Pancreas (tissue), 10 donors: ENCODE data around the gene IMPDH1. TPM values are rescaled to one million over a fixed set of nuclear protein-coding genes. Genes with fewer than 3 reads are reported as not detected.

ENCODE experiments used
- ATAC-seq, 4 donors: fragments of 200-7000 bp; cut with Tn5 transposase; one replicate each; pipeline versions ENCODE4 v1.8.0 to v1.9.1; 2020; ENCODE audit warnings: mild to moderate bottlenecking in 4 of 4, moderate library complexity in 4 of 4
- DNase-seq, 6 donors: peaks; one replicate each; pipeline ENCODE4 v3.0.0-alpha.2; 2020
- FAIRE-seq: peaks from 2 replicates; lab custom pipeline; 2012; peaks lifted over from hg19 to GRCh38; lab: Jason Lieb, UNC
- H3K27ac ChIP-seq, 4 donors: fragments of 200-600 bp; sonication (generic); 1 replicate in 3 of 4; 2 replicates in 1 of 4; pipeline versions ENCODE4 v1.5.0 to v1.8.0; 2020
- H3K27me3 ChIP-seq, 4 donors: fragments of 200-600 bp; one replicate each; pipeline ENCODE4 v1.8.0; 2021
- H3K36me3 ChIP-seq, 3 donors: fragments of 200-600 bp; sonication (generic) in 1 of 3; one replicate each; pipeline versions ENCODE4 v1.5.0 to v1.8.0; 2020 to 2021
- H3K4me1 ChIP-seq, 3 donors: fragments of 200-600 bp; one replicate each; pipeline ENCODE4 v1.8.0; 2021
- H3K4me3 ChIP-seq, 4 donors: fragments of 200-600 bp; sonication (generic) in 2 of 4; one replicate each; pipeline versions ENCODE4 v1.5.0 to v1.8.0; 2020 to 2021
- H3K9me3 ChIP-seq, 4 donors: fragments of 200-600 bp; one replicate each; pipeline ENCODE4 v1.8.0; 2021
- CTCF ChIP-seq, 4 donors: fragments of 200-600 bp; sonication (generic) in 3 of 4; IDR thresholded peaks; one replicate each; pipeline versions ENCODE4 v1.5.0 to v1.8.0; 2021; ENCODE audit warnings: antibody characterized with exemption in 4 of 4
- WGBS, 2 donors: extraction: QIAGEN DNeasy Blood & Tissue Kit; methylation state at CpG; one replicate each; pipeline ENCODE4 v1.1.7; 2013; 5-methylcytosine and 5-hydroxymethylcytosine counted together
- intact Hi-C, 3 donors: fragments of 100-400 bp; cut with DNase I; formaldehyde crosslinking; loops; one replicate each; pipeline versions ENCODE4 v1.11.1 to v1.14.2; 2022
- polyA plus RNA-seq, 2 donors: library from polyadenylated mRNA; stranded (reverse); fragments of 200-250 nt; gene quantifications; one replicate each; pipeline ENCODE4 v1.2.3, GENCODE V29; 2013
- total RNA-seq, 6 donors: library from RNA; stranded (reverse); fragmentation: NEBNext Ultra II Directional in 4 of 6; extraction: Animal tissue kit (Norgen Biotek cat#: 25700) in 4 of 6; gene quantifications; one replicate each; pipeline versions ENCODE4 v1.2.1 to v1.2.4, GENCODE V29; 2021 to 2023
- donor health status: healthy with polysubstance abuse.
- donor health status: DM: no; HTN: no; CAD: no; lungs with moderate emphysema.
- donor health status: DM: no; HTN: no; CAD: no.
- donor health status: control.
- donor health status: control.
- donor health status: Bipolar disorder and iron deficiency.
- donor health status: DM: yes; HTN: yes; CAD: no.
- donor health status: DM: no; HTN: no; CAD: no.
- donor health status: DM: no; HTN: no; CAD: no.
- donor health status: DM: yes; HTN: yes; CAD: no.

The IMPDH1 gene
- total and polyA plus RNA-seq, 8 donors, result 16.8 to 26.0 (median 19.8) TPM

- no peak for TF ChIP-seq CTCF (IDR thresholded peaks at IDR 0.05)
- Histone ChIP-seq H3K4me1 (no peaks in the 10 kb centered on the region), H3K9me3 (no peaks in the 10 kb centered on the region), H3K27me3 (no peaks in the 10 kb centered on the region), H3K36me3 (no peaks in the 10 kb centered on the region), H3K4me3 (no peak overlapping the region), H3K27ac (no peak overlapping the region)
- no peak for FAIRE-seq
- ATAC-seq, result no peak
- no peak for DNase-seq
- intact Hi-C loops, result no loop called here
- WGBS, 2 donors, result 71 to 72% methylated on average over 3 of the region's 3 CpGs
These were observed 18.8 kb downstream of the IMPDH1 start for GRCh38 chr7:128390871-128391565.

GRCh38 chr7:128389618-128390329 lies 20.0 kb downstream of the IMPDH1 start:
- no peak for TF ChIP-seq CTCF (IDR thresholded peaks at IDR 0.05)
- Histone ChIP-seq H3K9me3 (no peaks in the 10 kb centered on the region), H3K27ac (no peak overlapping the region), H3K4me3 (no peak overlapping the region), H3K27me3 (no peaks in the 10 kb centered on the region), H3K36me3 (no peaks in the 10 kb centered on the region), H3K4me1 (no peaks in the 10 kb centered on the region)
- no peak for ATAC-seq
- no peak for DNase-seq
- 72 to 75% methylated on average over 9 of the region's 9 CpGs for WGBS, 2 donors
- FAIRE-seq, result no peak
- intact Hi-C loops, result loop anchor here in 1 of 3 donors (5.0 kb wide), 1 partner anchor 42 kb away; no protein-coding TSS in a partner anchor

GRCh38 chr7:128389085-128389617 lies 20.6 kb downstream of the IMPDH1 start:
- DNase-seq, result no peak
- no peak for FAIRE-seq
- ATAC-seq, result no peak
- no peaks in the 10 kb centered on the region for H3K4me1 ChIP-seq
- no peak overlapping the region for H3K4me3 ChIP-seq
- WGBS, 2 donors, result 43 to 60% methylated on average over 2 of the region's 2 CpGs
- TF ChIP-seq CTCF (IDR thresholded peaks at IDR 0.05), result no peak
- intact Hi-C loops, result loop anchor here in 1 of 3 donors (5.0 kb wide), 1 partner anchor 42 kb away; no protein-coding TSS in a partner anchor
- H3K27ac ChIP-seq, result no peak overlapping the region
- no peaks in the 10 kb centered on the region for H3K36me3 ChIP-seq
- no peaks in the 10 kb centered on the region for H3K27me3 ChIP-seq
- H3K9me3 ChIP-seq, result no peaks in the 10 kb centered on the region

- Histone ChIP-seq H3K4me3 (no peak overlapping the region), H3K27me3 (no peaks in the 10 kb centered on the region), H3K4me1 (no peaks in the 10 kb centered on the region), H3K9me3 (no peaks in the 10 kb centered on the region), H3K27ac (no peak overlapping the region), H3K36me3 (no peaks in the 10 kb centered on the region)
- no peak for FAIRE-seq
- WGBS, 2 donors, result 29 to 42% methylated on average over 3 of the region's 3 CpGs
- ATAC-seq, result no peak
- no peak for DNase-seq
- TF ChIP-seq CTCF (IDR thresholded peaks at IDR 0.05), result no peak
- intact Hi-C loops, result loop anchor here in 1 of 3 donors (5.0 kb wide), 1 partner anchor 41 kb away; no protein-coding TSS in a partner anchor
These were observed 21.7 kb downstream of the IMPDH1 start for GRCh38 chr7:128388145-128388485.
